ENCODE results near the gene NPRL2. TPM values are rescaled to one million over a fixed set of nuclear protein-coding genes. Genes with fewer than 3 reads are reported as not detected.
A peak's percentile ranks its signal among the peaks of the same experiment; 100 is the strongest.

Gene NPRL2
- total RNA-seq, 2 donors from 2014 or later = 21.8 TPM

GRCh38 chr3:50340147-50340447 lies 10.5 kb downstream of the NPRL2 start:
- TF ChIP-seq CTCF (conservative IDR thresholded peaks at IDR 0.05) = no peak
- H3K4me3 ChIP-seq (ENCODE audit: low read length) = no peak overlapping the region
- Mint-ChIP-seq H3K27me3 (ENCODE audit: insufficient read depth) (peaks cover 67% of the 10 kb centered on the region), H3K4me3 (peak overlapping the region; percentile 21), H3K4me1 (peaks cover 8% of the 10 kb centered on the region), H3K9me3 (no peaks in the 10 kb centered on the region), H3K36me3 (ENCODE audit: low read depth) (no peaks in the 10 kb centered on the region), H3K27ac (no peak overlapping the region)
- no peak overlapping the region for H3K27ac ChIP-seq (ENCODE audit: low read depth, low read length)
- no peaks in the 10 kb centered on the region for H3K9me3 ChIP-seq (ENCODE audit: control insufficient read depth, low read length)
- no peak for DNase-seq
- H3K9ac ChIP-seq (ENCODE audit: extremely low read depth, low read length, poor library complexity, severe bottlenecking) = no peak overlapping the region
- H3K36me3 ChIP-seq (ENCODE audit: control insufficient read depth, insufficient read depth, low read length) = peaks cover 4% of the 10 kb centered on the region
- H3K4me1 ChIP-seq (ENCODE audit: control insufficient read depth, insufficient read depth, low read length) = peaks cover 10% of the 10 kb centered on the region
- whole genome bisulfite sequencing, 2 experiments (ENCODE audit: insufficient coverage in 1 of 2, insufficient read length in 1 of 2) = 38 to 49% methylated on average over 9 of the region's 9 CpGs
- peaks cover 65% of the 10 kb centered on the region for H3K27me3 ChIP-seq (ENCODE audit: control insufficient read depth, insufficient read depth, low read length, poor library complexity, severe bottlenecking)

- no peaks in the 10 kb centered on the region for H3K9me3 ChIP-seq (ENCODE audit: control insufficient read depth, low read length)
- Mint-ChIP-seq H3K9me3 (no peaks in the 10 kb centered on the region), H3K27ac (no peak overlapping the region), H3K4me3 (peak overlapping the region; percentile 21), H3K36me3 (ENCODE audit: low read depth) (no peaks in the 10 kb centered on the region), H3K4me1 (peaks cover 8% of the 10 kb centered on the region), H3K27me3 (ENCODE audit: insufficient read depth) (peaks cover 62% of the 10 kb centered on the region)
- peaks cover 4% of the 10 kb centered on the region for H3K36me3 ChIP-seq (ENCODE audit: control insufficient read depth, insufficient read depth, low read length)
- no peak for TF ChIP-seq CTCF (conservative IDR thresholded peaks at IDR 0.05)
- H3K4me1 ChIP-seq (ENCODE audit: control insufficient read depth, insufficient read depth, low read length) = peaks cover 10% of the 10 kb centered on the region
- H3K9ac ChIP-seq (ENCODE audit: extremely low read depth, low read length, poor library complexity, severe bottlenecking) = no peak overlapping the region
- 92% methylated on average over 11 to 14 of the region's 14 CpGs for WGBS, 2 experiments (ENCODE audit: insufficient coverage in 1 of 2, insufficient read length in 1 of 2)
- H3K27ac ChIP-seq (ENCODE audit: low read depth, low read length) = no peak overlapping the region
- DNase-seq = no peak
- no peak overlapping the region for H3K4me3 ChIP-seq (ENCODE audit: low read length)
- peaks cover 60% of the 10 kb centered on the region for H3K27me3 ChIP-seq (ENCODE audit: control insufficient read depth, insufficient read depth, low read length, poor library complexity, severe bottlenecking)
Measured at GRCh38 chr3:50339485-50340146, 11.0 kb downstream of the NPRL2 start.

- Histone ChIP-seq H3K27ac (ENCODE audit: low read depth, low read length) (no peak overlapping the region), H3K27me3 (ENCODE audit: control insufficient read depth, insufficient read depth, low read length, poor library complexity, severe bottlenecking) (peaks cover 56% of the 10 kb centered on the region), H3K4me1 (ENCODE audit: control insufficient read depth, insufficient read depth, low read length) (peaks cover 10% of the 10 kb centered on the region), H3K4me3 (ENCODE audit: low read length) (no peak overlapping the region), H3K9ac (ENCODE audit: extremely low read depth, low read length, poor library complexity, severe bottlenecking) (no peak overlapping the region), H3K9me3 (ENCODE audit: control insufficient read depth, low read length) (no peaks in the 10 kb centered on the region), H3K36me3 (ENCODE audit: control insufficient read depth, insufficient read depth, low read length) (peaks cover 4% of the 10 kb centered on the region)
- TF ChIP-seq CTCF (conservative IDR thresholded peaks at IDR 0.05) = no peak
- peak overlapping the region; percentile 80 for H3K4me3 Mint-ChIP-seq
- peaks cover 55% of the 10 kb centered on the region for H3K27me3 Mint-ChIP-seq (ENCODE audit: insufficient read depth)
- WGBS, 2 experiments (ENCODE audit: insufficient coverage in 1 of 2, insufficient read length in 1 of 2) = 91 to 100% methylated on average over 3 to 5 of the region's 5 CpGs
- DNase-seq = no peak
- H3K27ac Mint-ChIP-seq = no peak overlapping the region
- no peaks in the 10 kb centered on the region for H3K36me3 Mint-ChIP-seq (ENCODE audit: low read depth)
- H3K4me1 Mint-ChIP-seq = peaks cover 10% of the 10 kb centered on the region
- no peaks in the 10 kb centered on the region for H3K9me3 Mint-ChIP-seq
Measured at GRCh38 chr3:50338965-50339364, 11.6 kb downstream of the NPRL2 start.
